ENCODE data around the gene FOXL2. TPM values are rescaled to one million over a fixed set of nuclear protein-coding genes. Genes with fewer than 3 reads are reported as not detected.

The FOXL2 gene
- not detected for polyA plus RNA-seq (ENCODE audit: insufficient read length)
- long read RNA-seq, donor 1 = 0 reads
- long read RNA-seq, donor 2 = 0 reads
- long read RNA-seq, donor 3 = 0 reads
- long read RNA-seq, donor 4 = 0 reads
- long read RNA-seq, donor 5 = 0 reads
- long read RNA-seq, donor 6 = 0 reads
- long read RNA-seq, donor 7 = 0 reads
- long read RNA-seq, donor 8 = 0 reads

- no peak for DNase-seq
These were observed at the start of gene FOXL2, which contains the start of gene FOXL2NB for GRCh38 chr3:138946663-138947494. FOXL2 (minus strand) TSS chr3:138947137; CDS start chr3:138946722, 415 bp downstream. FOXL2NB (plus strand) TSS chr3:138947217; CDS start chr3:138947365, 148 bp downstream.

GRCh38 chr3:138995706-138996105 is 48.8 kb upstream of the FOXL2 start:
- no peak for DNase-seq

- no peak for DNase-seq
These were observed 40.2 kb upstream of the FOXL2 start for GRCh38 chr3:138987181-138987580.

- DNase-seq = no peak
These were observed 39.0 kb upstream of the FOXL2 start for GRCh38 chr3:138985932-138986331.

GRCh38 chr3:138984816-138985215 is 37.9 kb upstream of the FOXL2 start:
- DNase-seq = no peak

- DNase-seq = no peak
These were observed 29.1 kb upstream of the FOXL2 start for GRCh38 chr3:138976047-138976446.

- DNase-seq = no peak
These were observed 28.4 kb upstream of the FOXL2 start for GRCh38 chr3:138975351-138975750.

- DNase-seq = no peak
These were observed 27.5 kb upstream of the FOXL2 start for GRCh38 chr3:138974462-138974861.

GRCh38 chr3:138972941-138973340 is 26.0 kb upstream of the FOXL2 start:
- no peak for DNase-seq

- no peak for DNase-seq
These were observed 24.9 kb upstream of the FOXL2 start for GRCh38 chr3:138971766-138972320.

GRCh38 chr3:138964923-138965322 is 18.0 kb upstream of the FOXL2 start:
- DNase-seq = no peak

GRCh38 chr3:138964264-138964663 is 17.3 kb upstream of the FOXL2 start:
- no peak for DNase-seq

GRCh38 chr3:138962854-138963560 is 16.1 kb upstream of the FOXL2 start:
- no peak for DNase-seq

GRCh38 chr3:138960417-138960852 is 13.5 kb upstream of the FOXL2 start:
- DNase-seq = no peak

GRCh38 chr3:138950701-138951100 is 3.8 kb upstream of the FOXL2 start:
- no peak for DNase-seq

- DNase-seq = no peak
These were observed 3.2 kb upstream of the FOXL2 start for GRCh38 chr3:138950006-138950644.

- DNase-seq = no peak
These were observed 2.6 kb upstream of the FOXL2 start for GRCh38 chr3:138949445-138950005.

GRCh38 chr3:138949002-138949418 is 2.1 kb upstream of the FOXL2 start:
- DNase-seq = no peak

- no peak for DNase-seq
These were observed 1.5 kb upstream of the FOXL2 start for GRCh38 chr3:138948371-138949001.

- DNase-seq = no peak
These were observed 671 bp upstream of the FOXL2 start for GRCh38 chr3:138947495-138948121.
